GM18508 (cell line): ENCODE data around the gene SPAG7.

Experiments used
- ATAC-seq: cut with Tn5 transposase; IDR thresholded peaks from one replicate; pipeline ENCODE4 v1.9.1; 2021; ENCODE audit warnings: moderate number of reproducible peaks; ENCODE audit not compliant: insufficient read depth, unreplicated experiment

The SPAG7 gene

GRCh38 chr17:4978726-4979125, 11.1 kb upstream of the SPAG7 start:
- ATAC-seq, result no peak

GRCh38 chr17:4974115-4974670, 6.6 kb upstream of the SPAG7 start:
- no peak for ATAC-seq

GRCh38 chr17:4973256-4974114, 5.9 kb upstream of the SPAG7 start:
- ATAC-seq, result no peak

GRCh38 chr17:4972752-4973151, 5.1 kb upstream of the SPAG7 start:
- no peak for ATAC-seq

- ATAC-seq, result no peak
Observed at GRCh38 chr17:4972322-4972721, 4.7 kb upstream of the SPAG7 start.

- ATAC-seq, result no peak
Observed at GRCh38 chr17:4971826-4972225, 4.2 kb upstream of the SPAG7 start.

- ATAC-seq, result no peak
Observed at GRCh38 chr17:4970273-4970672, 2.7 kb upstream of the SPAG7 start.

- no peak for ATAC-seq
Observed at GRCh38 chr17:4969551-4970173, 2.0 kb upstream of the SPAG7 start.

GRCh38 chr17:4969047-4969550, 1.5 kb upstream of the SPAG7 start:
- no peak for ATAC-seq

- no peak for ATAC-seq
Observed at GRCh38 chr17:4968486-4969046, 949 bp upstream of the SPAG7 start.

- ATAC-seq, result peak; percentile 67
Observed at GRCh38 chr17:4966844-4967538, 626 bp downstream of the SPAG7 start.

- ATAC-seq, result no peak
Observed at GRCh38 chr17:4965311-4965986, 2.2 kb downstream of the SPAG7 start.

GRCh38 chr17:4960279-4960922, 7.2 kb downstream of the SPAG7 start:
- no peak for ATAC-seq

GRCh38 chr17:4959261-4959965, 8.2 kb downstream of the SPAG7 start:
- no peak for ATAC-seq

- no peak for ATAC-seq
Observed at GRCh38 chr17:4958102-4958501, 9.5 kb downstream of the SPAG7 start.

- no peak for ATAC-seq
Observed at GRCh38 chr17:4956493-4957061, 11.0 kb downstream of the SPAG7 start.

GRCh38 chr17:4955091-4955490, 12.5 kb downstream of the SPAG7 start:
- ATAC-seq, result no peak

GRCh38 chr17:4953451-4953961, 14.1 kb downstream of the SPAG7 start:
- no peak for ATAC-seq
